BLaER1 (cell line): ENCODE results near the gene WFDC12.

Source experiments
- H3K27ac ChIP-seq: shearing (Covaris generic); formaldehyde crosslinking; 2 replicates; pipeline ENCODE4 v1.8.1; 2022
- H3K27me3 ChIP-seq: shearing (Covaris generic); formaldehyde crosslinking; 2 replicates; pipeline ENCODE4 v1.8.1; 2022
- H3K36me3 ChIP-seq: shearing (Covaris generic); formaldehyde crosslinking; 2 replicates; pipeline ENCODE4 v1.8.1; 2022
- H3K4me1 ChIP-seq: shearing (Covaris generic); formaldehyde crosslinking; 2 replicates; pipeline ENCODE4 v1.8.1; 2022
- H3K4me2 ChIP-seq: shearing (Covaris generic); formaldehyde crosslinking; 2 replicates; pipeline ENCODE4 v1.8.1; 2022
- H3K4me3 ChIP-seq: shearing (Covaris generic); formaldehyde crosslinking; 2 replicates; pipeline ENCODE4 v1.8.1; 2022
- H3K9ac ChIP-seq: shearing (Covaris generic); formaldehyde crosslinking; 2 replicates; pipeline ENCODE4 v1.8.1; 2022
- H3K9me3 ChIP-seq: shearing (Covaris generic); formaldehyde crosslinking; 2 replicates; pipeline ENCODE4 v1.8.1; 2022
- H4K20me1 ChIP-seq: shearing (Covaris generic); formaldehyde crosslinking; 2 replicates; pipeline ENCODE4 v1.8.1; 2022
- Cebpa-rat ChIP-seq: shearing (Covaris generic); IDR thresholded peaks from 2 replicates; pipeline ENCODE4 v1.8.1; 2022

Gene WFDC12

DNA sequence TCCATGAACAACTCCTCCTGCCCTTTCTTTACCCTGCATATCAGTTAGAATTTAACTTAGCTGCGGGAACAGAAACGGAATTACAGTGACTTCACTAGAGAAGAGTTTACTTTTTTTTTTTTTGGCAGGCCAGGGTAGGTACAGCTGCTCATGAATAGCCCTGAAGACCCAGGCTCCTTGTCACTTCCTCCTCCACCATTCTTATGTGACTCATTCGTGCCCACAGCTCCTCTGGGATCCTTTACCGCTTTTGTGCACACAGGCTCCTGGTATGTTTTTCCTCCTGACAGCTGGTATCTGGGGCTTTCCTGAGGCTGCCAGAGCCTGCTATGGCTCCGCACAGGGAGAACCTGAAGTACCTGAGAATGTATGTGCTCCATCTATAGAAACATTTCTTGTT is 19.5 kb downstream of the WFDC12 start:
- no peaks in the 10 kb centered on the region for H4K20me1 ChIP-seq
- H3K36me3 ChIP-seq = no peaks in the 10 kb centered on the region
- no peak for TF ChIP-seq Cebpa-rat
- peak overlapping the region; percentile 36 for H3K4me2 ChIP-seq
- no peak overlapping the region for H3K27ac ChIP-seq
- H3K9me3 ChIP-seq = no peaks in the 10 kb centered on the region
- H3K4me1 ChIP-seq = peaks cover 37% of the 10 kb centered on the region
- peaks cover 20% of the 10 kb centered on the region for H3K27me3 ChIP-seq
- H3K4me3 ChIP-seq = no peak overlapping the region
- no peak overlapping the region for H3K9ac ChIP-seq

DNA sequence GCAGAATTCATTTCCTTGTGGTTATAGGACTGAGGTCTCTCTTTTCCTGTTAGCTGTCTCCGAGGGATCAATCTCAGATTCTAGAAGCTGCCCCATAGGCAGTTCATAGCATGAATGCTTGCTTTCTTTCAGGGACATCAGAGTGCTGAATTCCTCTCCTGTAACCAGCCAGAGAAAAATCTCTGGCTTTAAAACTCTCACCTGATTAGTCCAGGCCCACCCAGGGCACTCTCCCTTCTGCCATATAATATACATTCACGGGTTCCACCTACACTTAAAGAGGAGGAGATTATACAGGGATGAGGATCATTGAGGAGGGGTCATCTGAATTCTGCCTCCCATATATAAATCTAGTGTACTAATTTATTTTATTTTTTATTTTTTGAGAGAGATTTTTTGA is 21.2 kb downstream of the WFDC12 start:
- Histone ChIP-seq H3K27ac (no peak overlapping the region), H3K4me1 (peaks cover 37% of the 10 kb centered on the region)
- TF ChIP-seq Cebpa-rat = no peak

DNA sequence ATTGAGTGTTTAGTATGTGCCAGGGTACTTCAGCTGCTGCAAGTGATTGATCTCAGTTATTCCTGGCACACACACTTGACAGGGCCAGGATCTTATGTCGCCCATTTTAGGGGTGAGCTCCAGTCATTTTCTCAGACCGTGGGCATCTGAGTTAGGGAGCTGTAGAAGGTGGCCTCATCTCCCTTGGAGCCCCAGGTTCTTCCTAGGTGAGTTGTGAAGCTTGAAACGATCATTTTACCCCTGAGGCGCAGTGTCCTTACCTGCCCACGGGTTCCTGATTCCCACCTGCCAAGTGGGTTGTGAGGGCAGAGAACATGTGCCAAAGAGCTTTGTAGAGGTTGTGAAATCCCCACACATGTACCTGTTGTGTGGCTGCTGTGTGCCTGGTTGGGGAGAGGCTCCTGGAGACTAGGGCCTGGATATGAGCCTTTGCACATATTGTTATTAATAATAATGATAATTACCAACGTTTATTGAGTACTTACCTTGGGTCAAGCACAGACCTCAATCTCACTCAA is 22.9 kb downstream of the WFDC12 start:
- peaks cover 37% of the 10 kb centered on the region for H3K4me1 ChIP-seq
- no peak overlapping the region for H3K4me3 ChIP-seq
- no peaks in the 10 kb centered on the region for H3K9me3 ChIP-seq

More for the DNA sequence above, 21.2 kb downstream of the WFDC12 start:
- no peaks in the 10 kb centered on the region for H3K36me3 ChIP-seq
- H3K4me3 ChIP-seq = no peak overlapping the region
- H3K4me2 ChIP-seq = peak overlapping the region; percentile 40
- peaks cover 27% of the 10 kb centered on the region for H3K27me3 ChIP-seq
- H3K9me3 ChIP-seq = no peaks in the 10 kb centered on the region
- H3K9ac ChIP-seq = no peak overlapping the region
- no peaks in the 10 kb centered on the region for H4K20me1 ChIP-seq

DNA sequence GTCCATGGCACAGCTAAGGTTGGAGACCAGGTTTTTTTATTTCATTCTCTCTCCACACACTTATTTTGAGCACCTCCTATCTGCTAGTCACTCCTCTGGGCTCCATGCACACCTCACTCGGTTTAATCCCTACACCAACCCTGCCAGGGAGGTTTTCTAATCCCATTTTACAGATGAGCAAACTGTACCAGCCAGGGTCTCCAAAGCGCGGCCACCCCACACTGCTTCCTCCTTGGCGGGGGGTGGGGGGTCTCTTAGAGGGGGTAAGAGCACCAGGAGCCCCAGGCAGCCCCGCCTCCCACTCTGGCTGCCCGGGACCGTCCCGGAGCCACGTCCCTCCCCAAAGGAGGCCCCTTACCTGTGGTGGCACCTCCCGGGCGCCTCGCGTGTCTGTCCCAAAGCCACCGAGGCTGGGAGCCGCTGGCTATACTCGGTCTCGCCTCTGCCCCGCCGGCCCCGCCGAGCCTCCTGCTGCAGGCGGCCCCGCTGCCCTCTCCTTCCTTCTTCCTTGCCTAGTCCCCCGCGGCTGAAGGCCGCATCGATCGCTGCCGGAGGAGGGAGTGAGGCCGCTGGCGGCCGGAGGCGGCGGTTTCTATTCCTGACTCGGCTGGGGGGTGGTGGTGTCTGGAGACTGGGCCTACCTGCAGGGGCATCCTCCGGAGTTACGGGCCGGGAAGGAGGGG is 23.6 kb downstream of the WFDC12 start, which contains the start of gene KCNS1:
KCNS1 (minus strand) TSS at position 565 of the 683 bp plus-strand sequence. CDS start 1,891 bp downstream, outside the sequence.
- peaks cover 37% of the 10 kb centered on the region for H3K4me1 ChIP-seq
- peaks cover 27% of the 10 kb centered on the region for H3K27me3 ChIP-seq
- H3K4me2 ChIP-seq = peak within 1 kb of the TSS; percentile 69
- H3K9ac ChIP-seq = 0 out of 2 replicates have a peak within 1 kb of the TSS, but pooled peaks have one; percentile 22
- H3K27ac ChIP-seq = no peak within 1 kb of the TSS
- peak within 1 kb of the TSS; percentile 42; the same call in 1 of the 2 replicates for H3K4me3 ChIP-seq
- no peak for TF ChIP-seq Cebpa-rat
- H3K9me3 ChIP-seq = no peaks in the 10 kb centered on the region
- no peaks in the 10 kb centered on the region for H4K20me1 ChIP-seq
- H3K36me3 ChIP-seq = no peaks in the 10 kb centered on the region

More for the DNA sequence above, 22.9 kb downstream of the WFDC12 start:
- TF ChIP-seq Cebpa-rat = no peak
- H3K36me3 ChIP-seq = no peaks in the 10 kb centered on the region
- peaks cover 27% of the 10 kb centered on the region for H3K27me3 ChIP-seq
- H3K9ac ChIP-seq = no peak overlapping the region
- H3K27ac ChIP-seq = no peak overlapping the region
- peak overlapping the region; percentile 69 for H3K4me2 ChIP-seq
- H4K20me1 ChIP-seq = no peaks in the 10 kb centered on the region

DNA sequence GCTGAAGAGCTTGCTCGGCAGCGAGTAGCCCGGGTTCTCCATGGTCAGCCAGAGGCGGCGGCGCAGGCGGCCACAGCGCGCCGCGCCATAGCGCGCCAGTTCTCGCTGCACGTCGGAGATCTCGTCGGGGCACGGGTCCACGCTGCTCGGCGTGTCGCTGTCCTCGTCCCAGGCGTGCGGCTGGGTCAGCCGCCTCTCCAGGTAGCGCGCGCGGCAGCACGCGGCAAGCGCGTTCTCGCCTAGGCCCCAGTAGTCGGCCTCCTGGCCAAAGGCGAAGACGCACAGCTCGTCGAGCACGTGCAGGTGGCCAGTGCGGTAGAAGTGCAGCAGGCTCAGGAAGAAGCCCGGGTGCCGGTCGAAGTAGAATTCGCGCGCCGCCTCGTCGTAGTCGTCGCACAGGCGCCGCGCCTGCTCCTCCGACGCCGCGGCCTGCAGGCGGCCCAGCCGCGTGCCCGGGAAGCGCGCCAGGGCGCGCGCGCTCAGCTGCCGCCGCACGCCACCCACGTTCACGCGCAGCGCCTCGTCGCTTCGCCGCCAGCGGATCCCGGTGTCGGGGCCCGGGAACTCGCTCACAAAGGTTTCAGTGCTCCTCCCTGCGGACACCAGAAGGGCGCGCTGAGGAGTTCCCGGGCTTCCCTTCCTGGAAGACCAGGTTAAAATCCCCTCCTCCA is 26.0 kb downstream of the WFDC12 start:
- peaks cover 16% of the 10 kb centered on the region for H3K4me1 ChIP-seq
- no peaks in the 10 kb centered on the region for H3K36me3 ChIP-seq
- TF ChIP-seq Cebpa-rat = no peak
- H3K9ac ChIP-seq = no peak overlapping the region
- H3K27me3 ChIP-seq = peaks cover 27% of the 10 kb centered on the region
- H3K4me3 ChIP-seq = no peak overlapping the region
- H3K4me2 ChIP-seq = no peak overlapping the region
- no peak overlapping the region for H3K27ac ChIP-seq
- H3K9me3 ChIP-seq = no peaks in the 10 kb centered on the region
- H4K20me1 ChIP-seq = no peaks in the 10 kb centered on the region

DNA sequence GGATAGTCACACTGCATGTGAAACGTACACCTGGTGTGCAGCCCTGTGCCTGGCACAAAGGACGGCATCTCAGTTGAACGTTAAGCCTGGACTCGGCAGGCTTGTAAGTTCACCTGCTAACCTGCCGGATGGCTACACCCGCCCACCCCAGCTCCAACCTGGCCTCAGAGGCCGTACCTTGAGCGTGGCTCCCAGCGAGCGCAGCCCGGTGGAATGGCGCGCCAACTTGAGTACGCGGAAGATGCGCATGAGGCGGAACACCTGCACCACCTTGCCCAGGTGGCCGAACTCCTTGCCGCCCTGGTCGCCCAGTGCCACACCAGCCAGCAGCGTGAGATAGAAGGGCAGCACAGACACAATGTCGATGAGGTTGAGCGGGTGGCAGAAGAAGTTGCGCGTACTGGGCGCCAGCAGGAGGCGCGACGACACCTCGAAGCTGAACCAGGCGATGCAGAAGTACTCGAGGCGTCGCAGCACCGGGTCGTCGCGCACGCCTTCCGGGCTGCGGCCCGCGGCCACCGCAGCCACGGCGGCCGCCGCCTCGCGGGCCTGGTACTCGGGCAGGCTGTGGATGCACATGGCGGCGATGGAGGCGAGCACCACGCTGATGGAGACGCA is 26.7 kb downstream of the WFDC12 start:
- Histone ChIP-seq H3K9me3 (no peaks in the 10 kb centered on the region), H3K4me3 (no peak overlapping the region), H3K36me3 (no peaks in the 10 kb centered on the region), H4K20me1 (no peaks in the 10 kb centered on the region), H3K9ac (no peak overlapping the region), H3K27ac (no peak overlapping the region), H3K4me1 (peaks cover 10% of the 10 kb centered on the region), H3K27me3 (peaks cover 27% of the 10 kb centered on the region), H3K4me2 (no peak overlapping the region)
- no peak for TF ChIP-seq Cebpa-rat

DNA sequence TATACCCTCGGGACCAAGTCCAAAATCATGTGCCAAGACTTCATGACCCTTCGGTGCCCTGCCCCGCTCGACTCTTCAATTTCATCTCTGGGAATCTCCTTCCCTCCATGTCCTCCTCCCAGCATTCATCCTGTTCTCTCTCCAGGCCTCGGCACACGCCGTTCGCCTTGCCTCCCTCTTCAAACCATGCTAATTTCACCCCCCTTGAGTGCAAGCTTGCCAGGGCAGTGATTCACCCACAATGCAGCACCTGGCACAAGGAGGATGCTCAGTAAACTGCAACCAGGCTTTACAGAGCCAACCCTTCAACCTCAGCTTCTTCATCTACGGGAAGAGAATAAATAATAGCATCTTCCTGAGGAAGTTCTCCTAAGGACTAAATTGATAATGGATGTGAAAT is 27.5 kb downstream of the WFDC12 start:
- Histone ChIP-seq H3K9me3 (no peaks in the 10 kb centered on the region), H3K4me3 (no peak overlapping the region), H3K27ac (no peak overlapping the region), H3K36me3 (no peaks in the 10 kb centered on the region), H3K4me1 (peaks cover 16% of the 10 kb centered on the region), H3K27me3 (peaks cover 27% of the 10 kb centered on the region), H3K9ac (no peak overlapping the region), H4K20me1 (no peaks in the 10 kb centered on the region), H3K4me2 (no peak overlapping the region)
- no peak for TF ChIP-seq Cebpa-rat

DNA sequence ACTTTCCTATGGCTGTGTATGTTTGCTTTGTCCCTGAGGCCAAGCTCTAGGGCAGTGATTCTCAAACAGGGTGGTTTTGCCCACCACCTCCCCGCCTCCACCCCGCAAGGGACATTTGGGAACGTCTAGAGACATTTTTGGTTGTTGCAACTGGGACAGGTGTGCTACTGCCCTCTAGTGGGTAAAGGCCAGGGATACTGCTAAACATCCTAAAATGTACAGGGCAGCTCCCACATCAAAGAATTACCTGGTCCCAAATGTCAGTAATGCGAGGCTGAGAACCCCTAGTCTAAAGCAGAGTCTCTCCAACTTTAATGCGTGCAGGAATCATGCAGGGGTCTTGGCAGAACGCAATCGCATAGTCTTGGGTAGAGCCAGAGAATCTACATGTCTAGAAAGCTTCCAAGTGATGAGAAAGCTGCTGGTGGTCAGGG is 28.4 kb downstream of the WFDC12 start:
- peaks cover 17% of the 10 kb centered on the region for H3K27me3 ChIP-seq
- H3K4me1 ChIP-seq = peaks cover 20% of the 10 kb centered on the region
- no peak overlapping the region for H3K9ac ChIP-seq
- no peak overlapping the region for H3K4me3 ChIP-seq
- no peaks in the 10 kb centered on the region for H4K20me1 ChIP-seq
- H3K27ac ChIP-seq = no peak overlapping the region
- no peak for TF ChIP-seq Cebpa-rat
- H3K9me3 ChIP-seq = no peaks in the 10 kb centered on the region
- no peaks in the 10 kb centered on the region for H3K36me3 ChIP-seq
- H3K4me2 ChIP-seq = no peak overlapping the region

DNA sequence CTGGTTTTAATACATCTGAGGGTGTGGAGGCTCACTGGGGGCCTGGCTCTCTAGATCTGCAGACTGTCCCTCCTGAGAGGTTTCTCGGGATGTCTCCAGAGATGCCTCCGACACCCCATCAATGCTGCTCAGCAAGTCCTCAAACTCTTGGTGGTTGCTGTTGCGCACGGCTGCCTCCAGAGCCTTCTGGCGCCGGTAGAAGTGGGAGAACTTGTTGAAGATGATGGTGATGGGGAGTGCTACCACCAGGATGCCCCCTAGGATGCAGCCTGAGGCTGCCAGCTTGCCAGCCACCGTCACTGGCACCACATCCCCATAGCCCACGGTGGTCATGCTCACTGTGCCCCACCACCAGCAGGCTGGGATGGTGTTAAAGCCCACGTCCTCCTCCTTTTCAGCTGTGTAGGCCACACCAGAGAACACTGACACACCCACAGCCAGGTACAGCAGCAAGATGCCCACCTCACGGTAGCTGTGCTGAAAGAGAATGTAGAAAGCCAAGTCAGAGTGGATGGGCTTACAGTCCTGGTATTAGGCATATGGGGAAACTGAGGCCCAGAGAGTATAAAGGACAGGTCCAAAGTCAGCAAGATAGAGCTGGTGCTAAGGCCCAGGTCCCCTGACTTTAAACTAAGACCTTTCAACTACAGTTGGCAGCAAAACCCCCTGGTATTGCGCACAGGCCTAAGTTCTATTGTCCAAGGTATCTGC is 29.2 kb downstream of the WFDC12 start:
- no peak overlapping the region for H3K4me2 ChIP-seq
- no peak for TF ChIP-seq Cebpa-rat
- H3K27ac ChIP-seq = no peak overlapping the region
- no peaks in the 10 kb centered on the region for H3K9me3 ChIP-seq
- H3K4me3 ChIP-seq = no peak overlapping the region
- no peaks in the 10 kb centered on the region for H3K36me3 ChIP-seq
- H3K9ac ChIP-seq = no peak overlapping the region
- H3K27me3 ChIP-seq = peaks cover 9% of the 10 kb centered on the region
- H3K4me1 ChIP-seq = peaks cover 15% of the 10 kb centered on the region
- no peaks in the 10 kb centered on the region for H4K20me1 ChIP-seq
